Suppressor macrophage treated with lipopolysaccharide for 4 hours (primary cell): Measurements from ENCODE around the gene ASB4.
"Not testable (repeated sequence)": the region's sequence is repeated elsewhere in the genome, so short reads cannot be mapped to it uniquely, and the experiment has no call there.

Experiments
- DNase-seq: peaks from one replicate; pipeline ENCODE4 v3.0.0-alpha.2; 2020

Gene ASB4

DNA sequence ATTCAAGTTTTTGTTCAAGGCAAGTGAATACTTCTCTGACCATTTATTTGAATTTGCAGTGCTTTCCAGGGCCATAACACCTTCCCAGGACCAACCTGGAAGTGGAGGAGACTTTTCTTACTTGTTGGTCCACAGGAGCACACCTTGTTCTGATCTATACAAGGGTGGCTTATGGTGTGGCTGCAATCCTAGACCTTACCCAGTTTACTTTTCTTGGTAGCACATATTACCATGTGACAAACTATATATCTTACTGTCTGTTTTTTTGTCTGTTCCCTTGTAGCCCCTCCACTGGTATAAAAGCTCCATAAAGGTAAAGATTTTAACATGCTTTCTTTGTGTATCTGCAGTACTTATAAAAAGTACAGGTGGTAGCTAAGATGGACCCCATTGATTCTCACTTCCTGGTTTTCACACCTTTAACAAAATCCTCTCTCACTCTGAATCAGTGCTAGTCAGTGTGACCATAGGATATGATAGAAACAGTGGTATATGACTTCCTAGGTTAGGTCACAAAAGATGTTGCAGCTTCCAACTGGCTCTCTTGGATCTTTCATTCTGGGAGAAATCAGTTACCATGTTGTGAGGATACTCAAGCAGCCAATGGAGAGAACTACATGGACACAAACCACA is 5.6 kb upstream of the ASB4 start:
- DNase-seq: no peak

DNA sequence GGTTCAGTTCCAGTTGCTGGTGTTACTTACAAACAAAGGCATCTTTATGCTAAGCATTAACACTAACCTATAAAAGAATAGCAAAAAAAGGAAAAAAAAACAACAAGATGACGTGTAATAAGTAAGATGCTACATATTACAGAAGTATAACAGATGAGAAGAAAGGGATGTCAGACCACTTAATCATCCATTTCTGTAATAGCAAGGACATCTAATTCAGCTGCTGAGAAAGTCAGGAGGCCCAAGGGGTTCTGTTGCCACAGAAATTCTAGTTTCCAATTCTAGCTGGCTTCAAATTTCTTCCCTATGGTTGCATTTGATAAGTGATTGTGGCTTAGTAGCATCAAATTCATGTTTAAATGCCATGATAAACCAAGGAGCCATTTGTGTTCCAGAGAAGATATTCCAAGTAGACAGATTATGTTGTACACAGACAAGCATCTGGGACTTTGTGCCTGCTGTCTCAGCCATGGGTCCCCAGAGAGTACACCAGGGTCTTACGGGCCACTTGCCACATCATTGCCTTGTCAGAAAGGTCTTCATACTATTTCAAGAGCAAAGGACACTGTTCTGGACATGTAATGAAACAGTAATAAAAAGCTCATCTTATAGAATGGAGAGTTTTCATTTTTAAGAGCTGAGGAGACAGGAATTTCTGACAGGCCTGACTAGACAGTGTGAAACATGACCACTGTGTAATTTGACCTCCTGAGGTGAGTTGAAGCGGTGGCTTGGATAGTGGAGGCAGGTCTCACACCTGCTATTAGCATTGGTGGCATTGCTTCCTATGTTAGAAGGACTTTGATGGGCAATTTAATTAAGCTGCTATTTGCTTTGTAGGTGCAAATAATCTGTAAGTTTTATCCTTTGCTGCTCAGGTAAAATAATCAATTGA is 4.2 kb upstream of the ASB4 start:
- DNase-seq: no peak

DNA sequence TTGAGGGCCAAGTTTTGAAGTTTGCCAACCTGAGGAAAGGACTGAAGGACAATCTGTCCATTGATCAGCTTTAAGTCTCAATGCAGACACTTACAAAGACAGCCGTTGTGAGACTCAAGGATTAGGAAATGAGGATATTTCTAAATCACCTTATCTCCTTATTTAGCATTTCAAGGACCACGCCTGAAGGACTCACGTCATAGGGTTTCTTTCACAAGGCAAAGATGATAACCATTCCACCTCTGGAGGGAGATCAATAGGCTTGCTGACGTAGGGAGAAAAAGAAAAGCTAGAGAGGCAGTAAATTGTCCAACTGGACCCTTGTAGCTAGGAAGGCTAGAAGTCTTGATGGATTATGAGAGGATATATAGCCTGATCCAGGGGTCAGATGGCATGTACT is 3.3 kb upstream of the ASB4 start:
- DNase-seq: no peak

DNA sequence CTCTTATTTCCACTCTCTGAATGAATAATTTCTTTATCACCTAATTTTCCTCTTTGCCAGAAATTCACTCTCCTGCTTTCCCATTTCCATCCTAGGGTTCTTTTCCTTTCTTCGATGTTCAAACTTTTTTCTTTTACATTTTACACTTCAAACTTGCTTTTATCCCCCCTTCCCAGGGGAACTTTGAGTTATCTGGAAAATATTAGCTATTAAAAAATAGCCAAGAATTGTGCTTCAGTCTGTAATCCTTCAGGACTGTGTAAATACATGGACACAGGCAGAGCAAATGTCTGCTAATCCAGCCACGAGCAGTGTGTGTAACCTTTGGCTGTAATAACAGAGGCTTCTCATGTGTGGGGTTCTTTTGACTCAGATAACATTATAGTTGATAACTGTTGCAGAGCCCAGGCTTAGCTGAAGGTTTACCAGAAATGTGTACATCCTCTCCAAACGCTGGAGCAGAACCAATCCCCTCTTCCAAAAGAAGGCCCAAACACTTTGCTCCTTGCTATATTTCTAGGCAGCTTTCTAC is 4.6 kb downstream of the ASB4 start:
- DNase-seq: no peak

DNA sequence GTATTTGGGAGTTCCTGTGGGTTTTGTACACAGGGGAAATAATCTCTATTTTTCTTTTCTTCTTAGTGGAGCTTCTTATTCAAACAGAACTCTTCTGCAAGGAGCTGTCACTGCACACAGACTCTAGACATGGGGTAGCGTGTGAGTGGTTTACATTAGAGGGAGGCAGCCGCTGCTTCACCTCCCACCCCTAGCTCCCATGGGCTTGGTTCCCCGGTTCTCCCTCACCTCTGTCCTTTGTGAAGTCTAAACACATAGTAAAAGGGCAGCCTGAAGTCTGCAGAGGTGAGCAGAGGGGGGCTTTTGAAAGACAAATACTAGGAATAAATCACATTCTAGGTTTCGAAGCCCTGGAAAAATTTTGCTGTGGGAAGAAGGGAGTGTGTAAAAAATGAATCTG is 5.5 kb downstream of the ASB4 start:
- DNase-seq: no peak

DNA sequence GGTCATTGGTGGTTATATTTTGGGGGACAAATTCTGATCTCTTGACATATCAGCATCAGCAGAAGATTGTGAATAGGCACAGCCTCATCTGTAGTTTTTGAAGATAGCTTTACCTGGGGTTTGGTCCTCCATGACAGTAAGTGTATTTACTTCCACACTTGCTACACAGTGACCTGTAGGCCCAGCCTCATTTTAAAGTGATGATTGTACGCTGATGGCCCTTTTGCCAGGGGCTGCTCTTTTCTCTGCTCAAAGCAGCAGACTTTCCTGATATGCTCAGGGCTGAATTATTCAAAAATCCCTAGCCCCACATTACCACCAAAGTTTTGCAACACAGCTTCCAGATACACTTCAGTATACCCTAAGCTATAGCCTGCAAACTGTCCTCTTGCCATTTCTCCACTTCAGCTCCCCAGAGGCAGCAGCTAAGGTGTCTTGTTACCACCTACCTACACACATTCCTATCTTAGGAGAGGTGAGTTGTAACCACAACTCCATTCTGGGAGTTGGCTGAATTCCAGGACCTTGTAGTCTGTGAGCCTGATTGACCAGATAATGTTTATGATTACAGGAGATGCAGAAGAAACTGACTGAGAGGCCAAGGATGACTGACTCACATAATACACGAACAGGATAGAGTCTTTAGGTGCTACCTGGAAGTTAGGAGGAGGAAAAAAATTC is 6.0 kb downstream of the ASB4 start:
- DNase-seq: no peak

DNA sequence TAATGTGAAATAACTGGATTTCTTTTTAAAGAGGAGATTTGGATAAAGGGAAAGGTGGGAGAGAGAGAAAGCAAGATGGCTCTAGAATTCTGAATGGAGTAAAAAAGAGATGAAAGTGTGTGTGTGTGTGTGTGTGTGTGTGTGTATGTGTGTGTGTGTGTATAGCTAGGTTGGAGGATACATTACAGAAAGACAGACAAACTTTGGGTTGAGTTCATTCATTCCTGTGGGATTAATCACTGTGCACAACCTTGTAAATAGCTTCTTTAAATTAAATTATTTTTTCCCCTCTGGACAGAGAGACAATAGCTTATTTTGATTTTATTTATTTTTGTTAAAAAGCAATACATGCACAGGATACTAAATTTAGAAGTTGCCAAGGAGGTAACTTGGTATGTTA is 7.5 kb downstream of the ASB4 start:
- no peak for DNase-seq

DNA sequence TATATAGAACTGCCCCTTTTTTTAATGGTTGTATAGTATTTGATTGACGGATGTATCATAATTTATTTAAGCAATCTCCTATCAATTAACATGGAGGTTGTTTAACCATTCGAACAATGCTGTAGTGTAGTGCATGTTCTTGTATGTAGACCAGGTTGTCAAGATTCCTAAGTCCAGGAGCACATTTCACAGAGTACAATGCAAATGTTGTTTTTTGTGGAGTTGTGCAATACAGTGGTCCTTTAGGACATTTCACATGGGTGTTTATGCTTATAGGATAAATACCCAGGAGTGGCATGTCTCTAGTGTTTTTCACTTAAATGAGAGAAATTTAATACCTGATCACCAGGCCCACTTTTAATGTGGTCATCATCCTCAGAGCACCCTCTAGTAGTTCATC is 8.1 kb downstream of the ASB4 start:
- DNase-seq: no peak

DNA sequence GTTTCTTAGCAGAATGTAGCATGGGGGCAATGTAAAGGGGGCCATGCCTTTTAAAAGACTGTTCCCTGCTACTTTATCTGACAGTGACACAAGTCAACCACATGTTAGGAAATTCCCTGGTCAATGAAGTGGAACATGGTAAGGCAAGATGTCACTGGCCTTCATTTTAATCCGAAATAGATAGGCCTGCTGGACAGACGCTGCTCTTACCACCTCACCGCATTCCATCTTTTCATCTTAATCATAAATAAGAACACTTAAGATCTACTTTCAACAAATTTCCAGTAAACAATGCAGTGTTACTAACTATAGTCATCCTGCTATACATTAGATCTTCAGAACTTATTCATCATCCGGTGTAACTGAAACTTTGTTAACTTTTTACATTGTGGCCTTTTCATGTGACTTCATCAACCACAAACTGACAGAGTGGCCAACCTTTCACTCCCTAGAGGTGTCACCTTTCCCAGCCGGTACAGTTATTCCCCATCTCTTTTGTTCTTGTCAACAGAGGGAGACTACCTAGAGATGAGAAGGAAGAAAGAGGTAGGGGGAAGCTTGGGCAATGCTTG is 15.6 kb downstream of the ASB4 start:
- no peak for DNase-seq

DNA sequence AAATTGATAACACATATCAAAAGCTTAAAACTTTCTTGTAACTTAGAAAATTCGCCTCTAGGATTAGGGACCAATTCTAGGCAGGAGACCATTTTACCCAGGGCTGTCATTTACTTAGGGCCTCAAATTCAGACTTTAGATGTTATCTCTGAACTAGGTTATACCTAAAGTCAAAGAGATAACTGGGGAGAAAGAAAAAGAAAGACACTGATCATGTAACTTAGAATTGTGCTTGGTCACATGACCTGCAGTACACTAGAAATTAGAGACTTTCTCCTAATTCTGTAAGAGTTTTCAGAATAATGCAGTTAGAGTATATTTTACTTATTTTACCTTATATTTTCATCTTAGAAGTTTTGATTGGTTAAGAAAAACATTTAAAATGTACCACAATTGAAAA is 16.7 kb downstream of the ASB4 start:
- DNase-seq: no peak

DNA sequence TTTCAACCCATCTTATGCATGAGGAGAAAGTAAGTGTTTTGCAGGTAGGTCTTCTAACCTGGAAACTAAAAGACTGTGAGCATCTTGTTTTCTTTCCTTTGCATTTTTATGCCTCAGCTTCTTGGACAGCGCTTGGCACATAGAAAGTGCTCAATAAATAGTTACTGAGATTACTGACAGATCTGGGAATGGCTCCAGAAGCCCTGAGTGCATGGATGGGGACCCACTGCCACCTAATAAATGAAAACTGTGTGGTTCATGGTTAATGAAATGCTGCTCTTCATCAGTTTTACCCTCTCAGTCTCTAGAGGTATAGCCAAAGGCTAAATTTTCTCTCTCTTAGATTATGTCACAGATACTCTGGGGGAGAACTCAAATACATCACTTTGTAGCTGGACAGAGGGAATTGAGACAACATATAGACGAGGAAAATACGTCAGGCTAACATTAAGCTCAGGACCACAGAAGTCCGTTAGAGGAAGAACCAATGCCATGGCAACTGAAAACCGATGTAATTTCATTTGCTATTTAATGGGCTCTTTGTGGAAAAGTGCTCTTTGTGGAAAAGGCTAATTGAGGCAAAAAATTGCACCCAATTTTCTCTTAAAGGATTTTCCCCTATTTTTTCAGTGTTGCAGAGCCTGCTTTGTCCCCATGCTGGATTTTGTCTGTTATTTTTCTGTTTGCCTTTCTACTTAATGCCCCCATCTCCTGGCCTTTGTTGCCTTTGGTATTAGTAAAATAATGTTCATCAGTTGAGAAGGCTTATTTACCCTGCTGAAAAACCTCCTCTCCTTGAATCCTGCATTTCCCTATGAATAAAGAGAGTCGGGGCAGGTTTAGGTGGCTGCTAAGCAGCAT is 17.8 kb downstream of the ASB4 start:
- no peak for DNase-seq

DNA sequence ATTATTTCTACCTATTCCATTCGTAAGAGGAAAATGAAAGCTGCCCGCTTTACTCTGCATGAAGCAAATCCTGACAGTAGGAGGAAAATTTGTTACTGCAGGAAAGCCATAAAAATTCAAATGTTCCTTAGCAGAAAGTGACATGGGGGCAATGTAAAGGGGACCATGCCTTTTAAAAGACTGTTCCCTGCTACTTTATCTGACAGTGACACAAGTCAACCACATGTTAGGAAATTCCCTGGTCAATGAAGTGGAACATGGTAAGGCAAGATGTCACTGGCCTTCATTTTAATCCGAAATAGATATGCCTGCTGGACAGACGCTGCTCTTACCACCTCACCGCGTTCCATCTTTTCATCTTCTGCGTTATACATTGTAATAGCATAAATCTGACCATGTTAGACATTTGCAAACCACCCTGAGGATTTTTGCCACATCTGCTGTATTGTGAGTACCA is 18.4 kb downstream of the ASB4 start:
- not testable (repeated sequence) for DNase-seq

DNA sequence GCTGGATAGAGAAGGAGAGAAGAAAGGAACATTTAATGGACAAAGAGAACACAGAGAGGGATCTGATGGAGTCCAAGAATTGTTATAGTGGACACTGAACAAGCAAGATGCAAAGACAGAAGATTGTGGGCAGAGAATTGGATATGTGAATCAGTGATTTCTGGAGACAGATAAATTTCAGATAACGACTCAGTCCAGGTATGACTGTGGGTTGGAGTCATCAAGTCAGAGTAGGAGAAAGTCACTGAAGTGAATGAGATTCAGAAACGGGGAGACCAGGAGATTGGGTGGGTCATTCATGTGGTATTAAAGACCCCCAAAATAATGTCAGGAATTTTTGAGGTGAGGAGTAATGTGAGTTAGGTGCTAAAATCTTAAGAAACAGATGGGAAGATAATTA is 23.0 kb downstream of the ASB4 start:
- DNase-seq: no peak

DNA sequence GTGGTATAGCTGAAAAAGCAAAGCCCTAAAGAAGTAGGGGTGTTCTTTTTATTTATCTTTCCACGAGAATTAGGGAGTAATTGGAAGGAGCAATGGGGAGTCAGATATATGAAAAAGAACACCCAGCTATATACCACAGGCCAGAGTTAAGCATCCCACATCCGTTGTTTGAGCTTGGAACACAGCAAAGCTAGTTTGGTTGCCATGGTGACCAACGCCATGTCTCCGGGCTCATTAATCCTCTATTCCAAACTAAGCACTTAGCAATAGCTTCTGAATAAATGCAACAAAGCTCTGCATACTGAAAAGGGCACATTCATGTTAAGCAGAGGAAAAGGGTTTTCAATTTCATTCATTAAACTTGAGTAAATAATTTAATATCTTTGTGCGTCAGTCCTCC is 23.5 kb downstream of the ASB4 start:
- DNase-seq: no peak

DNA sequence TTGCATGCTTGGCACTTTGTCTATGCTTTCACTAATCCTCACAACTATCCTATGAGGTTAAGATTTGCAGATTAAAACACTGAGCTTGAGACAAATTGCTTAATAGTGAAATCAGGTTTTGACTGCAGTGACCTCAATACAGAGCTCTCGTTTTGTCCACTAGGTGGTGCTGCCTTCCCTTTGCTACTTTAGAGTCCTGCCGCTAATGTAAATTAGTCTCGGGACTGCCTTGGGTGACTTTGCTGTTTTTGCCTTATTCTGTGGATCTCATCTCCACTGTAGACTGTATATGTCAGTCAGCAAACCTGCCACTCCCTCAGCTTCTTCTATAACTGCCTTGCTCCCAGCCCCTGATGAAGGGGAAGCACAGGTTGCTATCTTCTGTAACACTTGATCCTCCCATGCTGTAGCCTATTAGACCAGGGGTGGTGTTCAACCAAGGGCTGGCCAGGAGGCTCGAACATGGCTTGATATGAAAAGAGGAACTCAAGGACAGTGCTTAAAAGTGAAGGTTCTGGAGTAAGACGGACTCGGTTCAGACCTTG is 26.0 kb downstream of the ASB4 start:
- DNase-seq: peak; percentile 88

DNA sequence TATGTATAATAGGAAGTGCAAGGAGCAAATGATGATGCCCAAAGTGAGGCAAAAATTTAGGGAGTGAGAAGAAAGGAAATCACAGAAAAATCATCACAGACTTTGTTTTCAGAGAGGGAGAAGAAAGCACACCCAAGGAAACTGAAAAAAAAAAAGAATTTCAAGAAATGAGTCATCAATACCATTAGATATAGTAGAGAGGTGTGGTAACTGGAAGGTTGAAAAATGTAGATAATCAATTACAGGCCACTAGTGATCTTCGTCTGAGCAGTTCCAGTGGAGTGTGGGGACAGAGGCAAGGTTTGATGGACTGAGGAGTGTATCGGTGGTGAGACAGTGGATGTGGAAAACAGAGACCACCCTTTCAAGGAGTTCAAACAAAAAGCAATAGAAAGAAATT is 31.7 kb downstream of the ASB4 start:
- no peak for DNase-seq

DNA sequence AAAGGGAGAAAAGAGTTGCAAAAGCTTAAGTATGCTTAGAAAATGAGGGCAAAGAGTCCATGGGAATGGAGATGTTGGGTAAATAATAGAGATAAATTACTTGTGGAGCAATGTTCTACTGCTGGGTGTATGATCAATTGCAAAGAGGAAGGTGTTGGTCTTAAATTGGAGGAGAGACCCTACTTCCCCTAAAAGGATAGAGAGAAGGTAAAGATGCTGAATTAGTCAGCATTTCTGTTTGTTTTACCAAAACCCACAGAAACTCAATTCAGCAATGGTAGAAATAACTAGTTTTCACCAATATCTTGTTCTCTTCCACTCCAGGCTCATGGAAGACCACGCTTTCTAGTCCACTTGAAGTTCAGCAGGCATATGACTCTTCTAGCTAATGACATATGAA is 32.1 kb downstream of the ASB4 start:
- DNase-seq: no peak

DNA sequence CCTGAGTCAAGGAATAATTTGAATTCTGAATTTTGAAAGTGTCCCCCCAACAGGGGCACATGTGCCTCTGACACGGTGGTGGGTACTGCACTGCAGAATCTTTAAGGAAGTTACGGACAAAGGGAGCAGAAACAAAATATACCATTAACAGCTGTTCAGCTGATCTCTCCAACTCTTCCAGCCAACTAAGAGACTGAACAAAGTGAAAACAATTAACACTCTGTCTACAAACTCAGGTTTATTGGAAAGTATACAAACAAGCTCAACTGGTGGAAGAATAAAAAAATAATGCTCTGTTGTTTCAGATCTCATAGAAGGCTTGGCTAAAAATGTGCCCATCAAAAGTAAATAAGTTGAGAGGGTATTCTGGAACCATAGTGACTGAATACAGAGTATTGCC is 34.4 kb downstream of the ASB4 start:
- DNase-seq: no peak

DNA sequence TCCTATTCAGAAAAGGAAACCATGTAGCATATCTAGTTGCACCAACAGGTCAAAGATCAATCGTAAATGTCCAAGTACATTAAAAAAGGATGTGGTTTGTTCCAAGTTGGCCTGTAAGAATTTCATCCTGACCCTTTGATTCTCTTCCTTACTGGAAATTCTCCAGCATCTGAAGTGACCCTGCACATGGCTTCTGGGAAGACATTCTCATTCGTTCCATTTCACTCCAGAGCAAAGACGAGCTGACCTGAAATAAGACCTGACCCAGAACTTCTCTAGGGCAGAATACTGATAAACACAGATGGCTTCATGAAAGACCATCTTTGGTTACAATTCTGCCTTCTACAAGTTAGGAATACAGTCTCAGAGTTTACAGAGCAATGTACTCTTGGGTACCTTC is 39.8 kb downstream of the ASB4 start:
- DNase-seq: no peak

DNA sequence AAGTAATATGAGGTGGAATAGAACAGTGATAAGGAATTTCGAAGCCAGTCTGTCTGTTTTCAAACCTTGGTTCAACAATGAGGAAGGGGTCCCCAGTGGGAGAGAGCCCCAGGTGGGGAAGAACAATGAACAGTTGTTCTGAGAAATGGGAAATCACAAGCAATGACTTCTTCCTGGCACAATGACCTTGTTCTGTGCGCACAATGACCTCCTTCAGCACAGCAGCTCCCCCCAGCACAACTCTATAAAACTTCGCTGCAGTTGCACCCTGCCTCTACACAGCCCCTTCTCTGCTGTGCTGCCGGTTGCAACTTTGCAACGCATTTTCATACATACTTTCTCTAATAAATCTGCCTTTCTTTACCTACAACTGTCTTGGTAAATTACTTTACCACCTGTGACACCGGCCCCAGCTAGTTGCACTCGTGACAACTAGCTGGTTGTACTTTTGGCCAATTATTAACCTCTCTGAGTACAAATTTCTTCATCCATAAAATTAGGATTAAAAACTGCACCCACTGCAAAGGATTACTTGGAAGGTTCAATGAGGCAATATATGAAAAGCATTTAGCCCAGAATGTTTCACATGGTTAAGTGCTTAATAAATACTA is 40.5 kb downstream of the ASB4 start:
- DNase-seq: no peak

DNA sequence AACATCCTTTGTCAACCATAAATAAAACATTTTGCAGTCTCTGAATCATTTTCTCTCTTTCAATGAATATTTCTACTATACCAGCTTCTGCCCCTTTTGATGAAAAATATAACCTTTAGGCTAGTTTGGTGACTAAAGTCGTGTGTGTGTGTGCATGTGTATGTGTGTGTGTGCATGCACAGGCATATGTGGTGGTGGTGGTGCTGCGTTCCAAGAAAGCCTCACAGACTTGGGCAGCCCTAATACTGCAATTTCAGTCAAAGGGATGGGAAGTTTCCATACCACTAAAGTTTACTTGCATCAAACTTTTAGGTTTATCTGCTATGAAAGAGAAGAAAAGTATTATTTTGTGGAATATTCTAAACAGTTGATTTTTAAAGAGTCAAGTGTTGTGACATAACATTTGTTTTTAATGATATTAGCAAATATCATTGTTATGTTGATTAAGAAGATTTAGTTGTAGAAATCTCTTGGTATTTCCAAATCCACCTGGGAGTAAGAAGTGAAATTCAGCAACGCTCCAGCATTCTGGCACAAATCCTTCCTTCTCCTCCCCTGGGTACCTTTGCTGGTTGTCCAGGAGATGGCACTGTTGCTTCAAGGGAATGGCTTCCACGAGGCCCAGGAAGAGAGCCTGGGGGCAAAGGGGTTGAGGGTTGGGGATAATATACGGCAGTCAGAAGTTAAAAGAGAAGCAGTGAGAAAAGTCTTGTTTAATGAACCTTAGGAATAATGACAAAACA is 41.5 kb downstream of the ASB4 start:
- DNase-seq: peak; percentile 66
